Naive thymus-derived CD4-positive, alpha-beta T cell (primary cell): Measurements from ENCODE around the gene GNB5. TPM values are rescaled to one million over a fixed set of nuclear protein-coding genes. Genes with fewer than 3 reads are reported as not detected.
A peak's percentile ranks its signal among the peaks of the same experiment; 100 is the strongest.

ENCODE experiments used
- ATAC-seq: fragments of 150-1000 bp; cut with Tn5 transposase; 2 replicates; pipeline ENCODE4 v1.10.0; 2021; ENCODE audit warnings: mild to moderate bottlenecking, moderate library complexity
- CTCF ChIA-PET: fragments of 350-600 bp; sonication (Branson Sonifier 250); formaldehyde crosslinking; loops from one replicate; lab custom pipeline; 2021; ENCODE audit warnings: antibody characterized with exemption; lab: Charles Lee
- POLR2A ChIA-PET: fragments of 350-600 bp; sonication (Branson Sonifier 250); formaldehyde crosslinking; loops from one replicate; lab custom pipeline; 2021; ENCODE audit warnings: antibody characterized with exemption, inconsistent platforms; lab: Charles Lee
- DNase-seq, 9 donors: peaks; one replicate each; pipeline versions ENCODE4 v3.0.0 to v3.0.0-alpha.2; 2020 to 2022; ENCODE audit warnings: mixed read lengths in 1 of 9
- H3K27ac ChIP-seq: one replicate; pipeline ENCODE4 v1.7.0; 2013; ENCODE audit warnings: mild to moderate bottlenecking, low read depth, low read length, moderate library complexity
- H3K27me3 ChIP-seq, 2 donors: one replicate each; pipeline ENCODE4 v1.7.0; 2013; ENCODE audit warnings: low read length in 2 of 2, mild to moderate bottlenecking in 2 of 2, moderate library complexity in 2 of 2; ENCODE audit not compliant: control insufficient read depth in 2 of 2, insufficient read depth in 2 of 2
- H3K36me3 ChIP-seq, 3 experiments: 1 replicate in 2 of 3; 2 replicates in 1 of 3; pipeline ENCODE4 v1.7.0; 2013; ENCODE audit warnings: low read length in 3 of 3, mild to moderate bottlenecking in 3 of 3, moderate library complexity in 1 of 3; ENCODE audit not compliant: insufficient read depth in 3 of 3, control insufficient read depth in 2 of 3
- H3K4me1 ChIP-seq, 2 donors: one replicate each; pipeline ENCODE4 v1.7.0; 2013; ENCODE audit warnings: low read length in 2 of 2, mild to moderate bottlenecking in 2 of 2, moderate library complexity in 1 of 2; ENCODE audit not compliant: control insufficient read depth in 2 of 2, insufficient read depth in 2 of 2
- H3K4me3 ChIP-seq: 2 replicates; pipeline ENCODE4 v1.7.0; 2013; ENCODE audit warnings: mild to moderate bottlenecking, low read length
- H3K9me3 ChIP-seq, 3 experiments: 1 replicate in 2 of 3; 2 replicates in 1 of 3; pipeline ENCODE4 v1.7.0; 2013; ENCODE audit warnings: low read length in 3 of 3; ENCODE audit not compliant: control insufficient read depth in 2 of 3
- H3K27ac Mint-ChIP-seq, 9 donors: one replicate each; pipeline ENCODE4 v1.8.0; 2020 to 2022; ENCODE audit warnings: mixed read lengths in 9 of 9, mild to moderate bottlenecking in 8 of 9, moderate library complexity in 5 of 9, inconsistent platforms in 2 of 9
- H3K27me3 Mint-ChIP-seq, 5 donors: one replicate each; pipeline ENCODE4 v1.8.0; 2021 to 2022; ENCODE audit warnings: mixed read lengths in 5 of 5, mild to moderate bottlenecking in 1 of 5
- H3K36me3 Mint-ChIP-seq, 5 donors: one replicate each; pipeline ENCODE4 v1.8.0; 2020 to 2022; ENCODE audit warnings: mixed read lengths in 5 of 5, mild to moderate bottlenecking in 3 of 5, inconsistent platforms in 1 of 5
- H3K4me1 Mint-ChIP-seq, 7 donors: one replicate each; pipeline ENCODE4 v1.8.0; 2020 to 2022; ENCODE audit warnings: mixed read lengths in 7 of 7, mild to moderate bottlenecking in 3 of 7, inconsistent platforms in 1 of 7
- H3K4me3 Mint-ChIP-seq, 10 donors: one replicate each; pipeline ENCODE4 v1.8.0; 2020 to 2022; ENCODE audit warnings: mild to moderate bottlenecking in 10 of 10, mixed read lengths in 10 of 10, moderate library complexity in 6 of 10, inconsistent platforms in 2 of 10
- H3K9me3 Mint-ChIP-seq, 11 donors: one replicate each; pipeline ENCODE4 v1.8.0; 2020 to 2022; ENCODE audit warnings: mixed read lengths in 11 of 11, mild to moderate bottlenecking in 4 of 11, inconsistent platforms in 1 of 11, moderate library complexity in 1 of 11
- intact Hi-C, 2 donors: fragments of 100-400 bp; cut with micrococcal nuclease; formaldehyde crosslinking; loops; one replicate each; pipeline ENCODE4 v1.15.1; 2023
- polyA plus RNA-seq, 2 donors: library from polyadenylated mRNA; unstranded; fragments of 300-500 nt; fragmentation: Illumina TruSeq; gene quantifications; one replicate each; pipeline ENCODE4 v1.2.3, GENCODE V29; 2021
- total RNA-seq, 6 experiments: library from RNA in 5 of 6; stranded (reverse) in 5 of 6; gene quantifications; 1 replicate in 5 of 6; 2 replicates in 1 of 6; pipeline ENCODE4 v1.2.3 and lab custom pipeline; 2021 to 2026

GNB5 gene
- total and polyA plus RNA-seq, 7 experiments from 2014 or later = 35.1 to 80.0 (median 49.0) TPM

- peaks cover 0 to 12% of the 10 kb centered on the region in 2 donors for H3K4me1 ChIP-seq
- CTCF ChIA-PET = interaction anchor here (0.9 to 1.4 kb wide), 2 partner anchors 39 to 48 kb away, joined by 3 to 4 read pairs; no protein-coding TSS in a partner anchor
- H3K27me3 ChIP-seq = no peaks in the 10 kb centered on the region
- Mint-ChIP-seq H3K4me3 (no peak overlapping the region), H3K4me1 (peaks cover 12 to 36% (median 27%) of the 10 kb centered on the region in 7 donors), H3K27ac (no peak overlapping the region), H3K27me3 (no peaks in the 10 kb centered on the region), H3K36me3 (peaks cover 0 to 2% (median 0%) of the 10 kb centered on the region in 5 donors), H3K9me3 (no peaks in the 10 kb centered on the region)
- intact Hi-C loops = no loop called here
- no peak for DNase-seq
- no peak overlapping the region for H3K4me3 ChIP-seq
- no peak overlapping the region for H3K27ac ChIP-seq
- ATAC-seq = no peak
- no peaks in the 10 kb centered on the region for H3K9me3 ChIP-seq
- no peaks in the 10 kb centered on the region for H3K36me3 ChIP-seq
- POLR2A ChIA-PET = interaction anchor here (2.6 kb wide), 1 partner anchor 45 kb away, joined by 10 read pairs; no protein-coding TSS in a partner anchor
Observed at GRCh38 chr15:52224211-52224610, 33.0 kb upstream of the GNB5 start.

GRCh38 chr15:52221730-52222129 is 30.5 kb upstream of the GNB5 start:
- no peaks in the 10 kb centered on the region for H3K36me3 ChIP-seq
- H3K4me1 Mint-ChIP-seq = peaks cover 13 to 36% (median 26%) of the 10 kb centered on the region in 7 donors
- peak overlapping the region; percentile 90 to 97 (median 94) for H3K27ac Mint-ChIP-seq
- intact Hi-C loops = loop anchor here in 1 of 2 donors (1.0 kb wide), 1 partner anchor 41 kb away; no protein-coding TSS in a partner anchor
- peak overlapping the region; percentile 70 to 84 (median 80) for H3K4me3 Mint-ChIP-seq
- no peaks in the 10 kb centered on the region for H3K9me3 ChIP-seq
- H3K36me3 Mint-ChIP-seq = peaks cover 0 to 3% (median 0%) of the 10 kb centered on the region in 5 donors
- H3K9me3 Mint-ChIP-seq = no peaks in the 10 kb centered on the region
- peak overlapping the region; percentile 42 for H3K4me3 ChIP-seq
- H3K27ac ChIP-seq = peak overlapping the region; percentile 68
- POLR2A ChIA-PET = interaction anchor here (0.9 to 3.2 kb wide), 9 partner anchors 9 to 484 kb away, joined by 3 to 33 read pairs (median 4); partner anchors contain the start of gene LYSMD2
- no peak for DNase-seq
- H3K4me1 ChIP-seq = peaks cover 5 to 12% of the 10 kb centered on the region in 2 donors
- peak; percentile 42 for ATAC-seq
- no peaks in the 10 kb centered on the region for H3K27me3 ChIP-seq
- H3K27me3 Mint-ChIP-seq = no peaks in the 10 kb centered on the region
- CTCF ChIA-PET = interaction anchor here (0.7 to 1.3 kb wide), 3 partner anchors 35 to 304 kb away, joined by 3 to 4 read pairs (median 3); no protein-coding TSS in a partner anchor

- intact Hi-C loops = loop anchor here in 1 of 2 donors (1.0 kb wide), 1 partner anchor 41 kb away; no protein-coding TSS in a partner anchor
- ChIA-PET CTCF (interaction anchor here (0.8 to 1.3 kb wide), 3 partner anchors 13 to 304 kb away, joined by 3 to 4 read pairs (median 3); no protein-coding TSS in a partner anchor), POLR2A (interaction anchor here (0.9 to 3.2 kb wide), 8 partner anchors 9 to 484 kb away, joined by 3 to 33 read pairs (median 5); partner anchors contain the start of gene LYSMD2)
- no peaks in the 10 kb centered on the region for H3K27me3 ChIP-seq
- Mint-ChIP-seq H3K36me3 (peaks cover 0 to 3% (median 0%) of the 10 kb centered on the region in 5 donors), H3K27me3 (no peaks in the 10 kb centered on the region), H3K4me3 (peak overlapping the region; percentile 70 to 84 (median 80)), H3K4me1 (peaks cover 13 to 36% (median 26%) of the 10 kb centered on the region in 7 donors), H3K9me3 (no peaks in the 10 kb centered on the region), H3K27ac (peak overlapping the region; percentile 90 to 97 (median 94))
- peak overlapping the region; percentile 42 for H3K4me3 ChIP-seq
- no peaks in the 10 kb centered on the region for H3K9me3 ChIP-seq
- DNase-seq (peak in 5 of 9 donors; percentile 14 to 29 (median 28)), ATAC-seq (peak; percentile 38)
- no peaks in the 10 kb centered on the region for H3K36me3 ChIP-seq
- H3K4me1 ChIP-seq = peaks cover 5 to 12% of the 10 kb centered on the region in 2 donors
- H3K27ac ChIP-seq = peak overlapping the region; percentile 68
Observed at GRCh38 chr15:52220937-52221660, 29.9 kb upstream of the GNB5 start.

GRCh38 chr15:52220251-52220650 is 29.1 kb upstream of the GNB5 start:
- peak in 1 of 9 donors; percentile 1 for DNase-seq
- no peaks in the 10 kb centered on the region for H3K9me3 ChIP-seq
- Mint-ChIP-seq H3K36me3 (peaks cover 0 to 3% (median 0%) of the 10 kb centered on the region in 5 donors), H3K4me3 (no peak overlapping the region), H3K4me1 (peaks cover 13 to 36% (median 26%) of the 10 kb centered on the region in 7 donors), H3K27me3 (no peaks in the 10 kb centered on the region), H3K9me3 (no peaks in the 10 kb centered on the region), H3K27ac (peak overlapping the region in 2 of 9 donors; percentile 93 to 97)
- peaks cover 5 to 12% of the 10 kb centered on the region in 2 donors for H3K4me1 ChIP-seq
- no peak for ATAC-seq
- H3K36me3 ChIP-seq = no peaks in the 10 kb centered on the region
- ChIA-PET POLR2A (interaction anchor here (1.7 to 3.2 kb wide), 2 partner anchors 41 to 200 kb away, joined by 8 to 33 read pairs; no protein-coding TSS in a partner anchor), CTCF (interaction anchor here (1.3 kb wide), 1 partner anchor 12 kb away, joined by 4 read pairs; no protein-coding TSS in a partner anchor)
- no peak overlapping the region for H3K27ac ChIP-seq
- no peak overlapping the region for H3K4me3 ChIP-seq
- no peaks in the 10 kb centered on the region for H3K27me3 ChIP-seq
- intact Hi-C loops = no loop called here

- ChIA-PET CTCF (no interaction called here), POLR2A (no interaction called here)
- Histone ChIP-seq H3K27ac (no peak overlapping the region), H3K4me3 (no peak overlapping the region), H3K4me1 (peaks cover 5 to 12% of the 10 kb centered on the region in 2 donors), H3K36me3 (no peaks in the 10 kb centered on the region), H3K27me3 (no peaks in the 10 kb centered on the region), H3K9me3 (no peaks in the 10 kb centered on the region)
- ATAC-seq (no peak), DNase-seq (peak in 1 of 9 donors; percentile 10)
- intact Hi-C loops = no loop called here
- Mint-ChIP-seq H3K27ac (peak overlapping the region in 1 of 9 donors; percentile 12), H3K9me3 (no peaks in the 10 kb centered on the region), H3K4me3 (no peak overlapping the region), H3K27me3 (no peaks in the 10 kb centered on the region), H3K4me1 (peaks cover 13 to 35% (median 26%) of the 10 kb centered on the region in 7 donors), H3K36me3 (peaks cover 0 to 3% (median 0%) of the 10 kb centered on the region in 5 donors)
Observed at GRCh38 chr15:52218816-52219215, 27.6 kb upstream of the GNB5 start.

GRCh38 chr15:52218371-52218770 is 27.2 kb upstream of the GNB5 start:
- Mint-ChIP-seq H3K27me3 (no peaks in the 10 kb centered on the region), H3K27ac (no peak overlapping the region), H3K36me3 (peaks cover 0 to 3% (median 0%) of the 10 kb centered on the region in 5 donors), H3K4me3 (no peak overlapping the region), H3K9me3 (no peaks in the 10 kb centered on the region), H3K4me1 (peaks cover 13 to 36% (median 25%) of the 10 kb centered on the region in 7 donors)
- no peak for DNase-seq
- no peaks in the 10 kb centered on the region for H3K36me3 ChIP-seq
- intact Hi-C loops = no loop called here
- no peaks in the 10 kb centered on the region for H3K9me3 ChIP-seq
- CTCF ChIA-PET = no interaction called here
- H3K27ac ChIP-seq = no peak overlapping the region
- no peaks in the 10 kb centered on the region for H3K27me3 ChIP-seq
- H3K4me3 ChIP-seq = no peak overlapping the region
- POLR2A ChIA-PET = no interaction called here
- H3K4me1 ChIP-seq = peaks cover 5 to 12% of the 10 kb centered on the region in 2 donors
- no peak for ATAC-seq
